ENCODE measurements around the gene LRP1B. TPM values are rescaled to one million over a fixed set of nuclear protein-coding genes. Genes with fewer than 3 reads are reported as not detected.

Gene LRP1B
- polyA plus RNA-seq, 1 of the 3 experiments (the other 2 are of a cell fraction): 0.28 TPM

- H3K27me3 ChIP-seq (ENCODE audit: insufficient read depth): no peaks in the 10 kb centered on the region
- H3K36me3 ChIP-seq (replicated peaks in 1 of 2; ENCODE audit: control insufficient read depth in 1 of 2, insufficient read depth in 2 of 2, low read length in 1 of 2): no peaks in the 10 kb centered on the region
- CTCF ChIA-PET: interaction anchor here (0.6 to 2.2 kb wide), 34 partner anchors 9 to 1943 kb away, joined by 3 to 12 read pairs (median 3); no protein-coding TSS in a partner anchor
- no peaks in the 10 kb centered on the region for H3K9me3 ChIP-seq
- no peaks in the 10 kb centered on the region; a peak in 1 of 4 replicates for H3K4me1 ChIP-seq (ENCODE audit: control insufficient read depth in 1 of 2, insufficient read depth in 2 of 2, low read depth in 1 of 2, low read length in 1 of 2)
- TF ChIP-seq SMC3 (IDR thresholded peaks at IDR 0.05; ENCODE audit: low read depth, low read length) (peak; percentile 61), SIN3A (IDR thresholded peaks at IDR 0.05; ENCODE audit: borderline replicate concordance, low read depth, low read length) (no peak), RAD21 (IDR thresholded peaks at IDR 0.05; ENCODE audit: low read length) (peak; percentile 79)
- TF ChIP-seq, protein P1, sequence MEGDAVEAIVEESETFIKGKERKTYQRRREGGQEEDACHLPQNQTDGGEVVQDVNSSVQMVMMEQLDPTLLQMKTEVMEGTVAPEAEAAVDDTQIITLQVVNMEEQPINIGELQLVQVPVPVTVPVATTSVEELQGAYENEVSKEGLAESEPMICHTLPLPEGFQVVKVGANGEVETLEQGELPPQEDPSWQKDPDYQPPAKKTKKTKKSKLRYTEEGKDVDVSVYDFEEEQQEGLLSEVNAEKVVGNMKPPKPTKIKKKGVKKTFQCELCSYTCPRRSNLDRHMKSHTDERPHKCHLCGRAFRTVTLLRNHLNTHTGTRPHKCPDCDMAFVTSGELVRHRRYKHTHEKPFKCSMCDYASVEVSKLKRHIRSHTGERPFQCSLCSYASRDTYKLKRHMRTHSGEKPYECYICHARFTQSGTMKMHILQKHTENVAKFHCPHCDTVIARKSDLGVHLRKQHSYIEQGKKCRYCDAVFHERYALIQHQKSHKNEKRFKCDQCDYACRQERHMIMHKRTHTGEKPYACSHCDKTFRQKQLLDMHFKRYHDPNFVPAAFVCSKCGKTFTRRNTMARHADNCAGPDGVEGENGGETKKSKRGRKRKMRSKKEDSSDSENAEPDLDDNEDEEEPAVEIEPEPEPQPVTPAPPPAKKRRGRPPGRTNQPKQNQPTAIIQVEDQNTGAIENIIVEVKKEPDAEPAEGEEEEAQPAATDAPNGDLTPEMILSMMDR (IDR thresholded peaks at IDR 0.05): peak; percentile 68
- 47% methylated on average over 2 of the region's 2 CpGs for WGBS (ENCODE audit: low lambda C conversion rate)
- no peak overlapping the region for H2AFZ ChIP-seq (ENCODE audit: low read depth)
- no peaks in the 10 kb centered on the region for H3K79me2 ChIP-seq (ENCODE audit: insufficient read depth)
- H3K4me3 ChIP-seq (ENCODE audit: low read depth in 2 of 2, low read length in 1 of 2): no peak overlapping the region; a peak in 1 of 4 replicates
- H4K20me1 ChIP-seq (ENCODE audit: insufficient read depth): no peaks in the 10 kb centered on the region
- H3K9ac ChIP-seq: no peak overlapping the region
- no peak overlapping the region for H3K4me2 ChIP-seq
- POLR2A ChIA-PET: no interaction called here
- H3K9me2 ChIP-seq: no peaks in the 10 kb centered on the region
- H3K27ac ChIP-seq (ENCODE audit: low read depth in 2 of 2, low read length in 1 of 2): no peak overlapping the region
- DNase-seq: peak; percentile 29
- H3F3A ChIP-seq (replicated peaks; ENCODE audit: insufficient read depth): no peaks in the 10 kb centered on the region
Measured at GRCh38 chr2:140863713-140864112, 1267.1 kb downstream of the LRP1B start.

- H2AFZ ChIP-seq (ENCODE audit: low read depth): no peak overlapping the region; the same call in 1 of the 2 replicates
- ChIA-PET POLR2A (no interaction called here), CTCF (interaction anchor here (0.8 to 2.2 kb wide), 2 partner anchors 19 to 777 kb away, joined by 3 to 5 read pairs; no protein-coding TSS in a partner anchor)
- H3K27me3 ChIP-seq (ENCODE audit: insufficient read depth): no peaks in the 10 kb centered on the region
- no peaks in the 10 kb centered on the region; a peak in 1 of 4 replicates for H3K4me1 ChIP-seq (ENCODE audit: control insufficient read depth in 1 of 2, insufficient read depth in 2 of 2, low read depth in 1 of 2, low read length in 1 of 2)
- no peaks in the 10 kb centered on the region for H4K20me1 ChIP-seq (ENCODE audit: insufficient read depth)
- H3K79me2 ChIP-seq (ENCODE audit: insufficient read depth): no peaks in the 10 kb centered on the region
- no peaks in the 10 kb centered on the region for H3F3A ChIP-seq (replicated peaks; ENCODE audit: insufficient read depth)
- no peaks in the 10 kb centered on the region for H3K9me3 ChIP-seq
- no peak overlapping the region for H3K27ac ChIP-seq (ENCODE audit: low read depth in 2 of 2, low read length in 1 of 2)
- no peak overlapping the region for H3K4me2 ChIP-seq
- H3K9ac ChIP-seq: no peak overlapping the region
- H3K9me2 ChIP-seq: no peaks in the 10 kb centered on the region
- TF ChIP-seq, protein P2, sequence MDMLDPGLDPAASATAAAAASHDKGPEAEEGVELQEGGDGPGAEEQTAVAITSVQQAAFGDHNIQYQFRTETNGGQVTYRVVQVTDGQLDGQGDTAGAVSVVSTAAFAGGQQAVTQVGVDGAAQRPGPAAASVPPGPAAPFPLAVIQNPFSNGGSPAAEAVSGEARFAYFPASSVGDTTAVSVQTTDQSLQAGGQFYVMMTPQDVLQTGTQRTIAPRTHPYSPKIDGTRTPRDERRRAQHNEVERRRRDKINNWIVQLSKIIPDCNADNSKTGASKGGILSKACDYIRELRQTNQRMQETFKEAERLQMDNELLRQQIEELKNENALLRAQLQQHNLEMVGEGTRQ (IDR thresholded peaks at IDR 0.05; ENCODE audit: borderline replicate concordance, low read depth, low read length): no peak
- no peak for TF ChIP-seq GABPA (IDR thresholded peaks at IDR 0.05; ENCODE audit: low read depth)
- TF ChIP-seq, protein P1 (IDR thresholded peaks at IDR 0.05): no peak
- TF ChIP-seq RCOR1 (IDR thresholded peaks at IDR 0.05; ENCODE audit: low read length): no peak
- no peak for TF ChIP-seq CHD2 (IDR thresholded peaks at IDR 0.05; ENCODE audit: low read length, partially characterized antibody)
- TF ChIP-seq SIN3A (IDR thresholded peaks at IDR 0.05; ENCODE audit: borderline replicate concordance, low read depth, low read length): no peak
- TF ChIP-seq POLR2AphosphoS5 (IDR thresholded peaks at IDR 0.05; ENCODE audit: low read depth, low read length): no peak
- no peak for TF ChIP-seq SMC3 (IDR thresholded peaks at IDR 0.05; ENCODE audit: low read depth, low read length)
- TF ChIP-seq USF1 (IDR thresholded peaks at IDR 0.05; ENCODE audit: borderline replicate concordance, low read depth): no peak
- no peak overlapping the region for H3K4me3 ChIP-seq (ENCODE audit: low read depth in 2 of 2, low read length in 1 of 2)
- DNase-seq: no peak
- 84% methylated on average over 2 of the region's 2 CpGs for WGBS (ENCODE audit: low lambda C conversion rate)
- H3K36me3 ChIP-seq (replicated peaks in 1 of 2; ENCODE audit: control insufficient read depth in 1 of 2, insufficient read depth in 2 of 2, low read length in 1 of 2): no peaks in the 10 kb centered on the region
Measured at GRCh38 chr2:140862181-140862580, 1268.6 kb downstream of the LRP1B start.
